ENCODE measurements around the gene ERGIC1. TPM values are rescaled to one million over a fixed set of nuclear protein-coding genes. Genes with fewer than 3 reads are reported as not detected.

ERGIC1 gene
- total and polyA plus RNA-seq, 2 of the 13 experiments (the other 11 are each of a cell fraction or from before 2014, with no cell fraction given), result 78.5 to 184 TPM

GRCh38 chr5:172999372-172999973 lies 165.4 kb downstream of the ERGIC1 start:
- in situ Hi-C loops (cut with HindIII; ENCODE audit: extremely low pct_ligation_motif_present, low pct_unique_long_range_greater_than_20kb), result loop anchor here (25.0 kb wide), 2 partner anchors 288 to 563 kb away; no protein-coding TSS in a partner anchor
- POLR2A ChIA-PET, result no interaction called here
- TF ChIP-seq STAT6 (CRISPR knock-in tag; IDR thresholded peaks at IDR 0.05; ENCODE audit: borderline replicate concordance) (no peak), RXRB (CRISPR knock-in tag; IDR thresholded peaks at IDR 0.05; ENCODE audit: borderline replicate concordance) (no peak), ZBTB40 (IDR thresholded peaks at IDR 0.05) (no peak), ZBTB40 (CRISPR knock-in tag; IDR thresholded peaks at IDR 0.05) (no peak), SP2 (CRISPR knock-in tag; IDR thresholded peaks at IDR 0.05) (no peak), ZBTB7A (CRISPR knock-in tag; IDR thresholded peaks at IDR 0.05) (no peak), ZNF335 (CRISPR knock-in tag; IDR thresholded peaks at IDR 0.05) (no peak), ZNF253 (CRISPR knock-in tag; IDR thresholded peaks at IDR 0.05; ENCODE audit: borderline replicate concordance) (no peak), ZMAT3 (CRISPR knock-in tag; conservative IDR thresholded peaks at IDR 0.05) (no peak), ERF (CRISPR knock-in tag; IDR thresholded peaks at IDR 0.05) (no peak), ZNF430 (CRISPR knock-in tag; IDR thresholded peaks at IDR 0.05) (no peak), ZNF569 (CRISPR knock-in tag; IDR thresholded peaks at IDR 0.05; ENCODE audit: borderline replicate concordance) (no peak), NFIB (CRISPR knock-in tag; IDR thresholded peaks at IDR 0.05; ENCODE audit: borderline replicate concordance) (no peak), MBD4 (IDR thresholded peaks at IDR 0.05; ENCODE audit: borderline replicate concordance, low read length) (no peak)

More at GRCh38 chr5:172999372-172999973, 165.4 kb downstream of the ERGIC1 start:
- no peak overlapping the region for H2AFZ ChIP-seq (ENCODE audit: low read length)
- H3K79me2 ChIP-seq (ENCODE audit: insufficient read depth, low read length), result peaks cover 25% of the 10 kb centered on the region
- no peak for FAIRE-seq
- over 99% methylated on average over 3 of the region's 3 CpGs for WGBS (ENCODE audit: low lambda C conversion rate)
- H3K27me3 ChIP-seq (ENCODE audit: control insufficient read depth in 1 of 2, insufficient read depth in 2 of 2, low read length in 2 of 2), result no peaks in the 10 kb centered on the region
- H3K9ac ChIP-seq (ENCODE audit: insufficient read depth, low read depth, low read length), result no peak overlapping the region
- no peak for ATAC-seq
- H3K9me3 ChIP-seq (ENCODE audit: low read length), result no peaks in the 10 kb centered on the region
- H3K4me2 ChIP-seq (ENCODE audit: low read depth, low read length), result no peak overlapping the region
- BruUV-seq (replicated peaks), result no TSS peak
- CTCF ChIA-PET (ENCODE audit: low intra/inter-chr PET ratio, low total read pairs), result no interaction called here
- H3K36me3 ChIP-seq (replicated peaks in 1 of 2; ENCODE audit: control insufficient read depth in 1 of 2, insufficient read depth in 2 of 2, low read length in 2 of 2), result peaks cover 7 to 34% of the 10 kb centered on the region in 2 experiments; a peak in 4 of 5 replicates
- H4K20me1 ChIP-seq (ENCODE audit: insufficient read depth, low read length), result peaks cover 2% of the 10 kb centered on the region; the same call in 1 of the 2 replicates
- DNase-seq (ENCODE audit: low spot score), result no peak
- no peak overlapping the region for H3K27ac ChIP-seq (ENCODE audit: extremely low read length, insufficient read depth, low read length)
- H3K4me3 ChIP-seq (replicated peaks in 1 of 3; ENCODE audit: insufficient read depth in 1 of 3, low read depth in 2 of 3, low read length in 3 of 3), result no peak overlapping the region
- no peaks in the 10 kb centered on the region for H3K4me1 ChIP-seq (ENCODE audit: insufficient read depth, low read length)
- intact Hi-C loops (cut with micrococcal nuclease; ENCODE audit: unreplicated experiment), result no loop called here
